ENCODE measurements around the gene HSPE1. TPM values are rescaled to one million over a fixed set of nuclear protein-coding genes. Genes with fewer than 3 reads are reported as not detected.

HSPE1 gene
- total and polyA plus RNA-seq, 2 of the 8 experiments (the other 6 are each of a cell fraction or from before 2014, with no cell fraction given), result 206 to 377 TPM

GRCh38 chr2:197498937-197499593 is 1.1 kb upstream of the HSPE1 start (continued):
- no peak for TF ChIP-seq RNF2 (IDR thresholded peaks at IDR 0.05; ENCODE audit: borderline replicate concordance, low read depth, low read length, missing control alignments, poor library complexity, severe bottlenecking)
- no peak for TF ChIP-seq CHD2 (IDR thresholded peaks at IDR 0.05; ENCODE audit: low read length)
- TF ChIP-seq SP2 (IDR thresholded peaks at IDR 0.05; ENCODE audit: low read length), result no peak
- TF ChIP-seq SAP30 (IDR thresholded peaks at IDR 0.05; ENCODE audit: insufficient read depth, insufficient replicate concordance, low read length), result peak; percentile 67
- TF ChIP-seq TBP (IDR thresholded peaks at IDR 0.05; ENCODE audit: low read depth, low read length), result no peak
- TF ChIP-seq CEBPB (IDR thresholded peaks at IDR 0.05; ENCODE audit: low read depth, low read length), result no peak
- no peak for TF ChIP-seq KDM4A (IDR thresholded peaks at IDR 0.05; ENCODE audit: low read depth, low read length, severe bottlenecking)
- no peak for TF ChIP-seq CREB1 (IDR thresholded peaks at IDR 0.05)
- TF ChIP-seq E2F6 (IDR thresholded peaks at IDR 0.05), result peak; percentile 61
- TF ChIP-seq KDM5A (IDR thresholded peaks at IDR 0.05; ENCODE audit: low read length), result no peak
- no peak for TF ChIP-seq TAF7 (optimal IDR thresholded peaks at IDR 0.05; ENCODE audit: borderline replicate concordance, low read depth, low read length)
